Fibroblast of skin of left biceps (primary cell): Measurements from ENCODE around the gene ESYT3.

Experiments used
- DNase-seq, 2 experiments: peaks; one replicate each; pipeline ENCODE4 v3.0.0-alpha.2; 2013; ENCODE audit warnings: low read depth in 2 of 2

ESYT3 gene

GRCh38 chr3:138434276-138434874 lies at the start of gene ESYT3:
TSS of gene ESYT3 (plus strand) at chr3:138434616. CDS start at chr3:138434799, 183 bp downstream.
- DNase-seq: no peak

GRCh38 chr3:138384976-138385375 lies 49.4 kb upstream of the ESYT3 start:
- no peak for DNase-seq

GRCh38 chr3:138389144-138389601 lies 45.2 kb upstream of the ESYT3 start:
- peak in 1 of 2 experiments; percentile 8 for DNase-seq

GRCh38 chr3:138389841-138390581 lies 44.4 kb upstream of the ESYT3 start:
- peak; percentile 86 for DNase-seq

- no peak for DNase-seq
Measured at GRCh38 chr3:138390582-138390932, 43.9 kb upstream of the ESYT3 start.

GRCh38 chr3:138394156-138394555 lies 40.3 kb upstream of the ESYT3 start:
- DNase-seq: no peak

GRCh38 chr3:138394686-138395085 lies 39.7 kb upstream of the ESYT3 start:
- DNase-seq: no peak

GRCh38 chr3:138395865-138396751 lies 38.3 kb upstream of the ESYT3 start:
- DNase-seq: no peak

GRCh38 chr3:138396752-138397410 lies 37.5 kb upstream of the ESYT3 start:
- DNase-seq: no peak

- no peak for DNase-seq
Measured at GRCh38 chr3:138397983-138398382, 36.4 kb upstream of the ESYT3 start.

- DNase-seq: no peak
Measured at GRCh38 chr3:138398791-138399575, 35.4 kb upstream of the ESYT3 start.

- no peak for DNase-seq
Measured at GRCh38 chr3:138399766-138400165, 34.6 kb upstream of the ESYT3 start.

GRCh38 chr3:138400651-138401070 lies 33.8 kb upstream of the ESYT3 start:
- DNase-seq: no peak

GRCh38 chr3:138401834-138402233 lies 32.6 kb upstream of the ESYT3 start:
- no peak for DNase-seq

- DNase-seq: no peak
Measured at GRCh38 chr3:138404121-138404520, 30.3 kb upstream of the ESYT3 start.

- no peak for DNase-seq
Measured at GRCh38 chr3:138405001-138405400, 29.4 kb upstream of the ESYT3 start.

GRCh38 chr3:138405486-138405885 lies 28.9 kb upstream of the ESYT3 start:
- DNase-seq: no peak

GRCh38 chr3:138406606-138407005 lies 27.8 kb upstream of the ESYT3 start:
- no peak for DNase-seq

- DNase-seq: no peak
Measured at GRCh38 chr3:138407236-138407907, 27.0 kb upstream of the ESYT3 start.

- no peak for DNase-seq
Measured at GRCh38 chr3:138408751-138409570, 25.5 kb upstream of the ESYT3 start.
